ENCODE data around the gene CPXM2.

The CPXM2 gene

DNA sequence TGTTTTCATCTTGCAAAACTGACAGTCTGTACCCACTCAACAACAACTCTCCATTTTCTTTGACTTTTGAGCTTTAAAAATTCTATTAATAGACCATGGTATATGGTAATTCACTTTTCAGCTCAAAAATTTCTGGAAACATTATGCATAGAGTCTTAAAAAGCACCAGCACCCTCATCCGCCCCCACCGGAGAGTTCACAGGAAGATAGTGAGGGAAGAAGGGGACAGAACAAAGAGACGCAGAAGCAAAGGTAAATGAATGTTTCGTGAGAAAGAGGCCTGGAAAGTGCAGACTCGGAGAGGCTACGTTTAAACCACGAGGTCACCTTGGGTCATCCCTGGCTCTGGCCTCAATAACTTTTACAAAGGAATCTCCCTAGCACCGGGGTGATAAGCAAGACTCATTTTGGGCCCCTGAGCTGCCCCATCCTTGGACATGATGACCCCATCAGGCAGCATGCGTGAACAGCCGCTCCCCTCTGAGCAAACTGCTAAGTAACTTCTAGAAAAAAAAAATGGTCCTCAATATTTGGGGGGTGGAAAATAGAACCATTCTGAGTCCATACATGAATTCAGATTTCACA is 96.3 kb downstream of the CPXM2 start:
- no peak overlapping the region for H3K4me3 ChIP-seq (replicated peaks; ENCODE audit: insufficient read depth, low read length)
- no peak for DNase-seq (ENCODE audit: low read depth in 1 of 2, low spot score in 1 of 2)
- TF ChIP-seq, protein P1, sequence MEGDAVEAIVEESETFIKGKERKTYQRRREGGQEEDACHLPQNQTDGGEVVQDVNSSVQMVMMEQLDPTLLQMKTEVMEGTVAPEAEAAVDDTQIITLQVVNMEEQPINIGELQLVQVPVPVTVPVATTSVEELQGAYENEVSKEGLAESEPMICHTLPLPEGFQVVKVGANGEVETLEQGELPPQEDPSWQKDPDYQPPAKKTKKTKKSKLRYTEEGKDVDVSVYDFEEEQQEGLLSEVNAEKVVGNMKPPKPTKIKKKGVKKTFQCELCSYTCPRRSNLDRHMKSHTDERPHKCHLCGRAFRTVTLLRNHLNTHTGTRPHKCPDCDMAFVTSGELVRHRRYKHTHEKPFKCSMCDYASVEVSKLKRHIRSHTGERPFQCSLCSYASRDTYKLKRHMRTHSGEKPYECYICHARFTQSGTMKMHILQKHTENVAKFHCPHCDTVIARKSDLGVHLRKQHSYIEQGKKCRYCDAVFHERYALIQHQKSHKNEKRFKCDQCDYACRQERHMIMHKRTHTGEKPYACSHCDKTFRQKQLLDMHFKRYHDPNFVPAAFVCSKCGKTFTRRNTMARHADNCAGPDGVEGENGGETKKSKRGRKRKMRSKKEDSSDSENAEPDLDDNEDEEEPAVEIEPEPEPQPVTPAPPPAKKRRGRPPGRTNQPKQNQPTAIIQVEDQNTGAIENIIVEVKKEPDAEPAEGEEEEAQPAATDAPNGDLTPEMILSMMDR (IDR thresholded peaks at IDR 0.05; ENCODE audit: insufficient read depth, low read length): no peak
- TF ChIP-seq SPI1 (IDR thresholded peaks at IDR 0.05; ENCODE audit: borderline replicate concordance, low read depth) (no peak), POLR2AphosphoS5 (IDR thresholded peaks at IDR 0.05; ENCODE audit: low read depth) (no peak), GABPA (IDR thresholded peaks at IDR 0.05; ENCODE audit: low read depth) (no peak)
- TF ChIP-seq, protein P2, sequence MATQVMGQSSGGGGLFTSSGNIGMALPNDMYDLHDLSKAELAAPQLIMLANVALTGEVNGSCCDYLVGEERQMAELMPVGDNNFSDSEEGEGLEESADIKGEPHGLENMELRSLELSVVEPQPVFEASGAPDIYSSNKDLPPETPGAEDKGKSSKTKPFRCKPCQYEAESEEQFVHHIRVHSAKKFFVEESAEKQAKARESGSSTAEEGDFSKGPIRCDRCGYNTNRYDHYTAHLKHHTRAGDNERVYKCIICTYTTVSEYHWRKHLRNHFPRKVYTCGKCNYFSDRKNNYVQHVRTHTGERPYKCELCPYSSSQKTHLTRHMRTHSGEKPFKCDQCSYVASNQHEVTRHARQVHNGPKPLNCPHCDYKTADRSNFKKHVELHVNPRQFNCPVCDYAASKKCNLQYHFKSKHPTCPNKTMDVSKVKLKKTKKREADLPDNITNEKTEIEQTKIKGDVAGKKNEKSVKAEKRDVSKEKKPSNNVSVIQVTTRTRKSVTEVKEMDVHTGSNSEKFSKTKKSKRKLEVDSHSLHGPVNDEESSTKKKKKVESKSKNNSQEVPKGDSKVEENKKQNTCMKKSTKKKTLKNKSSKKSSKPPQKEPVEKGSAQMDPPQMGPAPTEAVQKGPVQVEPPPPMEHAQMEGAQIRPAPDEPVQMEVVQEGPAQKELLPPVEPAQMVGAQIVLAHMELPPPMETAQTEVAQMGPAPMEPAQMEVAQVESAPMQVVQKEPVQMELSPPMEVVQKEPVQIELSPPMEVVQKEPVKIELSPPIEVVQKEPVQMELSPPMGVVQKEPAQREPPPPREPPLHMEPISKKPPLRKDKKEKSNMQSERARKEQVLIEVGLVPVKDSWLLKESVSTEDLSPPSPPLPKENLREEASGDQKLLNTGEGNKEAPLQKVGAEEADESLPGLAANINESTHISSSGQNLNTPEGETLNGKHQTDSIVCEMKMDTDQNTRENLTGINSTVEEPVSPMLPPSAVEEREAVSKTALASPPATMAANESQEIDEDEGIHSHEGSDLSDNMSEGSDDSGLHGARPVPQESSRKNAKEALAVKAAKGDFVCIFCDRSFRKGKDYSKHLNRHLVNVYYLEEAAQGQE (IDR thresholded peaks at IDR 0.05; ENCODE audit: insufficient replicate concordance, low read depth): no peak
- no peaks in the 10 kb centered on the region for H3K27me3 ChIP-seq (ENCODE audit: insufficient read depth, poor library complexity, severe bottlenecking)
- no peak overlapping the region for H3K27ac ChIP-seq (replicated peaks)

DNA sequence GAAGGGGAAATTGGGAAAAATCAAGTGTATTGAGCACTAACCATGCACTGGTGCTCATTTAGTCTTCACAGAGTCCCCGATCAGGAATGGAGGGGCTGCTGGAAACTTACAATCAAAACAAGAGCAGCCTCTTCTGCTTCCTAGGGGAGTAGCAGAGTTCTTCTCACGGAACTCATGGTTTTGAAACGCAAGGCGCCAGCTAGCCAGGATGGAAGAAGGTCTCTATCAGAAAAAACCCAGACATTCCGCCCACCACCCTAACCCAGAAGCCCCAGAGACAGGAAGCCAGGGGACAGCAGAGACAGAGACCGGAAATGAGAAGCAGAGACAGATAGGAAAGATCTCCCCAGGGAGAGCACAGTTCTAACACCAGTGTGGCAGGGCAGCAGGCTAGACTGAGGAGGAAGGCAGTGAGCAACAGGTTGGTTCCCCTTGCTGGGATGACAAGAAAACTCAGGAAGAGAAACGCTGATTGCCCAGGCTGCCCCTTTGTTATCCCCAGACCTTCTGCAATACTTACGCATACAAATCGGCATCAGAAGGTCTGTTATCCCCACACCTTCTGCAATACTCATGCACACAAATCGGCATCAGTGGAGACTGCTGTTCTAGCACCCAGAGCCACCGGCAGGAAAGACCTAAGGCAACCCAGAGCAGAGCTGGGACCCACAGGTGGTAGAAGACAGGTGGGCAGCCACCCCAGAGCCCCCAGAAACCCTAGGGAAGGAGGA is 99.2 kb downstream of the CPXM2 start:
- TF ChIP-seq GABPA (IDR thresholded peaks at IDR 0.05; ENCODE audit: low read depth) (no peak), SPI1 (IDR thresholded peaks at IDR 0.05; ENCODE audit: borderline replicate concordance, low read depth) (no peak), POLR2AphosphoS5 (IDR thresholded peaks at IDR 0.05; ENCODE audit: low read depth) (no peak)
- TF ChIP-seq, protein P2 (IDR thresholded peaks at IDR 0.05; ENCODE audit: insufficient replicate concordance, low read depth): no peak
- H3K27ac ChIP-seq (replicated peaks): no peak overlapping the region
- no peaks in the 10 kb centered on the region for H3K27me3 ChIP-seq (ENCODE audit: insufficient read depth, poor library complexity, severe bottlenecking)
- no peak for DNase-seq (ENCODE audit: low read depth in 1 of 2, low spot score in 1 of 2)
- H3K4me3 ChIP-seq (replicated peaks; ENCODE audit: insufficient read depth, low read length): no peak overlapping the region

DNA sequence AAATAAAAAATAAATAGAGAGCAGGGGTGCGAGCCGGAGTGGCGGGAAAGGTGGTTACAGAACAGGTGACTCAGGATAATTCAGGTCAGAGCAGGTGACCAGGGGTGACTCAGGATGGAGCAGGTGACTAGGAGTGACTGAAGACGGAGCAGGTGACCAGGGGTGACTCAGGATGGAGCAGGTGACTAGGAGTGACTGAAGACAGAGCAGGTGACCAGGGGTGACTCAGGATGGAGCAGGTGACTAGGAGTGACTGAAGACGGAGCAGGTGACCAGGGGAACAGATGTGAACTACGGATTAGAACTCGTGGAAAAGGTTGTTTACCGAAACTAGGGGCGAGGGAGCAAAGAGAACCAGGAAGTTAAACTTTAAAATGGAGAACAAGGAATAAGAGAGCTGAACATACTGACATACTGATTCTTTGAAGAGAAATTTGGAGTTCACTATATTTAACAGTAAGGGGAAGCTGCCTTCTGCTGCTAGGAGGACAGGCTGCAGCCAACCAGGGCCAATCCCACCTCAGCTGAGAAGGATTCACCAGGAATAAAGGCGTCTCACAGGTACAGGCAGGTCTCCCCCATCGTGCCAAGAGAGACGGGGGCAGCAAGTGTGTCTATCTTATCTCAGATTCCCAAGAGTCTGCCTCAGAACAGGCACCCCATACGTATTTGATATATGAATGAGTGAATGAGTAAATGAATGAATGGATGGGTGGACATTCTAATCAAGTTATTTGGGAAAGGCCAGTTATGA is 101.3 kb downstream of the CPXM2 start:
- no peak for DNase-seq (ENCODE audit: low read depth in 1 of 2, low spot score in 1 of 2)
- Histone ChIP-seq H3K27me3 (ENCODE audit: insufficient read depth, poor library complexity, severe bottlenecking) (no peaks in the 10 kb centered on the region), H3K27ac (replicated peaks) (no peak overlapping the region), H3K4me3 (replicated peaks; ENCODE audit: insufficient read depth, low read length) (no peak overlapping the region)
- TF ChIP-seq GABPA (IDR thresholded peaks at IDR 0.05; ENCODE audit: low read depth): no peak

DNA sequence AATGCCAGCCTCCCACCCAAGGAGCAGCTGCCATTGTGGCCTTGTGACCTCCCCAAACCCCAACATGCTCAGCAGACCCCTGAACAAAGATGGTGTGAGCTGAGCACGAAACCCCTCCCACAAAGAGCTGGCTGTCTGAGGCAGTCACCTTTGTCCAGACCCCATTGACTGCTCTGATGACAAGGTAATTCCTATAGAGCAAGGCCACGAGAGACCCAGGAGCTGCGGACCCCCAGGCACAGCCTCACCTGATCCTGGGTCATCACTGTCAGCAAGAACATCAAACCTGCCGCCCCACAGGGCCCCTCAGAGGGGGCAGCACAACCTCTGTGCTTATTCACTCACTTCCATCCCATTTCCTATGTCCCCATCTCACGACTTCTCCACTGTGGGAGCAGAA is 102.6 kb downstream of the CPXM2 start:
- DNase-seq (ENCODE audit: low read depth in 1 of 2, low spot score in 1 of 2): no peak
- TF ChIP-seq, protein P2 (IDR thresholded peaks at IDR 0.05; ENCODE audit: insufficient replicate concordance, low read depth): no peak
- TF ChIP-seq, protein P1 (IDR thresholded peaks at IDR 0.05; ENCODE audit: insufficient read depth, low read length): no peak
- TF ChIP-seq SPI1 (IDR thresholded peaks at IDR 0.05; ENCODE audit: borderline replicate concordance, low read depth): no peak
- TF ChIP-seq GABPA (IDR thresholded peaks at IDR 0.05; ENCODE audit: low read depth): no peak
- no peak for TF ChIP-seq POLR2AphosphoS5 (IDR thresholded peaks at IDR 0.05; ENCODE audit: low read depth)
- H3K27ac ChIP-seq (replicated peaks): no peak overlapping the region
- no peak overlapping the region for H3K4me3 ChIP-seq (replicated peaks; ENCODE audit: insufficient read depth, low read length)
- no peaks in the 10 kb centered on the region for H3K27me3 ChIP-seq (ENCODE audit: insufficient read depth, poor library complexity, severe bottlenecking)
